ENCODE measurements around the gene TMEM255B.
"Not testable (repeated sequence)": the region's sequence is repeated elsewhere in the genome, so short reads cannot be mapped to it uniquely, and the experiment has no call there.

Gene TMEM255B

DNA sequence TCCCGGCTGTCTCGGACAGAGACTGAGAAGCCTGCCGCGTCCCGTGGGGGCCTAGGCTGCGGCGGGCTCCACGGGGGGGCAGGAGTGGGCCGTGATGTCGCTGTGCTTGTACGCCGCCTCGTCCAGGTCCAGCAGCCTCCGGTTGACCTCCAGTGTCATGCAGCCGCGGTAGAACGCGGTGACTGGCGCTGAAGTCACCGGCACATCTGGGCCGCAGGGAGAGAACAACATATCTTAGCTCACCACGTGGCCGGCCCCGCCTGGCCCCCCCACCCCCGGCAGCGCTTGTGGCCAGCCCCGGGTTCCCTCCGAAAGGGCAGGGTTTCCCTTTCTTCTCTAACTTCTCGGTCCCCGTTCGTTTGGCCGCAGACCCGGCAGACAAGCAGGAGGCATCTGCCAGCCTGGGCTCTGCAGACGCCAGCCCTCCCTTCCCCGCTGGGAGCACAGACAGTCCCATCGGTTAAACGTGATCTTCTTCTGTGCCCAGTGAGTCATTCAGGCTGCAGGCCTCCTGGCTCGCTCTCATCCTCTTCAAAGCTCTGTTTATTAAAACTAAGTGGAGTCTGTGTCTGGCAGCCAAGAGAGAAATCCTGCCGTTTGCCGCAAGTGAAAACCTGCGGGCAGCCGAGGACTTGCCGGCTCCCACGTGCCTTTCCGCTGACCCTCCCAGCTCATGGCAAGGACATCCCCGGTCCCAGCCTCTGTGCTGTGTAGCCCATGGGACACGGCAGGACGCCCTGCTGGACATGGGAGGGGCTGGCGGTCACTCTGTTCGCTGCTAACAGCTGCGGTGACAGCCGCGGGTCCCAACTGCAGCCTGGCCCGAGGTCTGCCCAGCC lies 62.0 kb downstream of the TMEM255B start:
- TF ChIP-seq, protein P1, sequence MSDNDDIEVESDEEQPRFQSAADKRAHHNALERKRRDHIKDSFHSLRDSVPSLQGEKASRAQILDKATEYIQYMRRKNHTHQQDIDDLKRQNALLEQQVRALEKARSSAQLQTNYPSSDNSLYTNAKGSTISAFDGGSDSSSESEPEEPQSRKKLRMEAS (IDR thresholded peaks at IDR 0.05; ENCODE audit: low read depth, low read length) = no peak
- peak; percentile 24; the same call in 1 of the 2 replicates for TF ChIP-seq MYC (IDR thresholded peaks at IDR 0.05; ENCODE audit: low read depth, low read length)
- peak overlapping the region; percentile 32 for H3K4me3 ChIP-seq (ENCODE audit: low read depth, low read length)
- DNase-seq (ENCODE audit: low read depth) = peak; percentile 96

DNA sequence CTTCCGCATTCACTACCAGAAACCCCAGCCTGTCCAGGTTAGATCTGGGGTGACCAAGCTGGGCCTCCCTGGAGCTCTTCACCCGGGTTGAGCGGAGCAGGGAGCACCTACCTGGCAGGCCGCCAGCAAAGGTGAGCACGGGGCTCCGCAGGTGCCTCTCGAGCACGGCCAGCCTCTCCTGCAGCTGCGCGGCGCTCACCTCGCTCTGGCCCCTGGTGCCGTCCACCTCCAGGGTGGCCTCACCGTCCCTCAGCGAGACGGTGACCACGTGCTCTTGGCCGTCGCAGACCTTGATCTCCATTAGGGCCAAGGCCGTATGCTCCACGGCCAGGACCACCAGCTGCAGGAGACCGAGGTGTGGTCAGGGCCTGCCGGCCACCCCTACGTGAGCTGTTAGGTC lies 62.8 kb downstream of the TMEM255B start:
- H3K4me3 ChIP-seq (ENCODE audit: low read depth, low read length) = no peak overlapping the region
- DNase-seq (ENCODE audit: low read depth) = no peak
- TF ChIP-seq, protein P2, sequence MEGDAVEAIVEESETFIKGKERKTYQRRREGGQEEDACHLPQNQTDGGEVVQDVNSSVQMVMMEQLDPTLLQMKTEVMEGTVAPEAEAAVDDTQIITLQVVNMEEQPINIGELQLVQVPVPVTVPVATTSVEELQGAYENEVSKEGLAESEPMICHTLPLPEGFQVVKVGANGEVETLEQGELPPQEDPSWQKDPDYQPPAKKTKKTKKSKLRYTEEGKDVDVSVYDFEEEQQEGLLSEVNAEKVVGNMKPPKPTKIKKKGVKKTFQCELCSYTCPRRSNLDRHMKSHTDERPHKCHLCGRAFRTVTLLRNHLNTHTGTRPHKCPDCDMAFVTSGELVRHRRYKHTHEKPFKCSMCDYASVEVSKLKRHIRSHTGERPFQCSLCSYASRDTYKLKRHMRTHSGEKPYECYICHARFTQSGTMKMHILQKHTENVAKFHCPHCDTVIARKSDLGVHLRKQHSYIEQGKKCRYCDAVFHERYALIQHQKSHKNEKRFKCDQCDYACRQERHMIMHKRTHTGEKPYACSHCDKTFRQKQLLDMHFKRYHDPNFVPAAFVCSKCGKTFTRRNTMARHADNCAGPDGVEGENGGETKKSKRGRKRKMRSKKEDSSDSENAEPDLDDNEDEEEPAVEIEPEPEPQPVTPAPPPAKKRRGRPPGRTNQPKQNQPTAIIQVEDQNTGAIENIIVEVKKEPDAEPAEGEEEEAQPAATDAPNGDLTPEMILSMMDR (IDR thresholded peaks at IDR 0.05; ENCODE audit: low read depth, low read length) = no peak
- no peak for TF ChIP-seq POLR2A (IDR thresholded peaks at IDR 0.05; ENCODE audit: extremely low read depth, insufficient read length)
- TF ChIP-seq, protein P1 (IDR thresholded peaks at IDR 0.05; ENCODE audit: low read depth, low read length) = no peak
- no peak for TF ChIP-seq MYC (IDR thresholded peaks at IDR 0.05; ENCODE audit: low read depth, low read length)

DNA sequence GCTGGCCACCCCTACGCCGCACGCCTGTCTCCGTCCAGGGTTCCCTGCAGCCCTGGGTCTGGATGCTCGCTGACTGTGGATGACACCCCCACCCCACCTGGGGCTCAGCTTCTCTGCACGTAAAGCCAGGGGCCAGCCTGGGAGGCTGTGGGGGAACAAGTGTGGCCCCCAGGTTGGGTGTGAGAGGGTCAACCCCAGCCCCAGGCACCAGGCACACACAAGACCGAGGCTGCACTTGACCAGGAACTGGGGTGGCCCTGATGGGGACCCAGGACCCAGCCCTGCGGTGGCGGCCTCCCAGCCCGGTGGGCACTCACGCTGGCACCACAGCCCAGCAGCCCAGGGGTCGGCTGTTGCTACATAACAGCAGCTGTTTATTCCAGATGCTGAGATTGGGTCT lies 63.2 kb downstream of the TMEM255B start:
- no peak overlapping the region for H3K4me3 ChIP-seq (ENCODE audit: low read depth, low read length)
- TF ChIP-seq POLR2A (IDR thresholded peaks at IDR 0.05; ENCODE audit: extremely low read depth, insufficient read length) (no peak), MYC (IDR thresholded peaks at IDR 0.05; ENCODE audit: low read depth, low read length) (no peak)
- TF ChIP-seq, protein P1 (IDR thresholded peaks at IDR 0.05; ENCODE audit: low read depth, low read length) = no peak
- TF ChIP-seq, protein P2 (IDR thresholded peaks at IDR 0.05; ENCODE audit: low read depth, low read length) = no peak
- no peak for DNase-seq (ENCODE audit: low read depth)

DNA sequence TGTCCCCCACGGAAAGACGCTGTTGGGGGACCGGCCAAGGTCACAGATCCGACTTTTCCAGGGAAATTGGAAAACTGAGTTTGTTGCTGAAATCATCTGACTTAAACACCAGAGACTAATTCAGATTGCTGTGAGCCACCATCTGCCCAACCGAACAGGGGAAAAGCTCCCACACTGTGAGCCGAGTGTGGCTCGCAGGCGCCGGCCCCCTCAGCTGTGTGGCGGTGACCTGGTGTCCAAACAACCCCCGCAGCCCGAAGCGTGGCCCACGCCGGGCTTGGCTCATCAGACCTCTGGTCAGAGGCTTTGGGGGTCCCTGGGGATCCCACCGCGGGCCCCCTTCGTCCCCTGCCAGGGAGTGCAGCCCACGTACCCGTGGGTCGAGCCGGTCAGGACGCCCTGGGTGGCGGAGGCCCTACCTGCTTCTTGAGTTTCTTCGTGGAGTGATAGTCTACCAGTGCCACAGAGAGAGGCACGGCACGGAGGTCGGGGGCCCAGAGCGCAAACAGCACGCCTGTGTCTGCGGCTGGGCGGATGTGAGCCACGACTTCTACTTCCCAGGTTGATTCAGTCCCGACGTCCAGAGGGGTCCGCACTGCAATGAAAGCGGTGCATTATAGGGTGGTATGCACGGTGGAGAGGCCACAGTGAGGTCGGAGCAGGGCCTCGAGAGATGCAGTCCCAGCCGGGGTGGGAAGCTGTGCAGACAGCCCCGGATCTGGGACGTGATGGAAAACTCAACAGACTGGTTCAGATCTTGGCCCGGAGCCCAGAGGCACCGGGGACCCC lies 64.1 kb downstream of the TMEM255B start:
- TF ChIP-seq POLR2A (IDR thresholded peaks at IDR 0.05; ENCODE audit: extremely low read depth, insufficient read length) (no peak), MYC (IDR thresholded peaks at IDR 0.05; ENCODE audit: low read depth, low read length) (no peak)
- no peak overlapping the region for H3K4me3 ChIP-seq (ENCODE audit: low read depth, low read length)
- no peak for DNase-seq (ENCODE audit: low read depth)

DNA sequence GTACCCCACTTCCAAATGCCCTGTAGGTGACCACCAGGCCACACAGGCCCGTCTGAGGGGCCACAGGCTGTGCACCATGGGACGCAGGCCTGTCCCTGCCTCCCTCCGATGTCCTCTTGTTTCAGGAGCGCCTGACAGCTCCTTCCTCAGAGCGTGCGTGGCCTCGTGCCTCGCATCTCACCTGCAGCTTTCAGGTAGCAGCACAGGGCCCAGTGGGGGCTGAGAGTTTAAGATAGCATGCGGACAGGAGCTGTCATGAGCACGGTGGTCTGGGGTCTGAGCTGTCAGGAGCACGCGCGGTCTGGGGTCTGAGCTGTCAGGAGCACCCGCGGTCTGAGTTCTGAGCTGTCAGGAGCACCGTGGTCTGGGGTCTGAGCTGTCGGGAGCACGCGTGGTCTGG lies 64.7 kb downstream of the TMEM255B start:
- TF ChIP-seq, protein P2 (IDR thresholded peaks at IDR 0.05; ENCODE audit: low read depth, low read length) = no peak
- TF ChIP-seq MYC (IDR thresholded peaks at IDR 0.05; ENCODE audit: low read depth, low read length) = no peak
- TF ChIP-seq, protein P1 (IDR thresholded peaks at IDR 0.05; ENCODE audit: low read depth, low read length) = no peak
- TF ChIP-seq POLR2A (IDR thresholded peaks at IDR 0.05; ENCODE audit: extremely low read depth, insufficient read length) = no peak
- DNase-seq (ENCODE audit: low read depth) = no peak
- H3K4me3 ChIP-seq (ENCODE audit: low read depth, low read length) = no peak overlapping the region

DNA sequence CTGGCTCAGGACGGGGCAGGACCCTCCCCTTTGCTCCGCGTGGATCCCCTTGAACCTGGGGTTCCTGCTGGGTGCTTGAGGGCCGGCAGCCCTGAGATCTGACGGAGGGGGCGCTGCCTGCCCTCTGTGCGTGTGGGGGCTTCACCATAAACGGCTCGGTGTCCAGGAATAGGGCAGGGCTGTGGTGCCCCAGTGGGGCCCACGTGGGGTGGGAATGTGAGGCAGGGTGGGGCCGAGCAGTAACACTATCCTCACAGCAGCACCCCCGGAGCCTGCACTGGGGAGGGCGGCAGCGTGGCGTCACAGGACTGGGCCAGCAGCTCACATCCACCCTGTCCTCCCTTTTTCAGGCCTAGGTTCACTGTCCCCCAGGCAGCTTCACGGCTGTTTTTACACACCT lies 66.8 kb downstream of the TMEM255B start:
- TF ChIP-seq POLR2A (IDR thresholded peaks at IDR 0.05; ENCODE audit: extremely low read depth, insufficient read length) (no peak), MYC (IDR thresholded peaks at IDR 0.05; ENCODE audit: low read depth, low read length) (no peak)
- TF ChIP-seq, protein P2 (IDR thresholded peaks at IDR 0.05; ENCODE audit: low read depth, low read length) = no peak
- TF ChIP-seq, protein P1 (IDR thresholded peaks at IDR 0.05; ENCODE audit: low read depth, low read length) = no peak
- H3K4me3 ChIP-seq (ENCODE audit: low read depth, low read length) = no peak overlapping the region

DNA sequence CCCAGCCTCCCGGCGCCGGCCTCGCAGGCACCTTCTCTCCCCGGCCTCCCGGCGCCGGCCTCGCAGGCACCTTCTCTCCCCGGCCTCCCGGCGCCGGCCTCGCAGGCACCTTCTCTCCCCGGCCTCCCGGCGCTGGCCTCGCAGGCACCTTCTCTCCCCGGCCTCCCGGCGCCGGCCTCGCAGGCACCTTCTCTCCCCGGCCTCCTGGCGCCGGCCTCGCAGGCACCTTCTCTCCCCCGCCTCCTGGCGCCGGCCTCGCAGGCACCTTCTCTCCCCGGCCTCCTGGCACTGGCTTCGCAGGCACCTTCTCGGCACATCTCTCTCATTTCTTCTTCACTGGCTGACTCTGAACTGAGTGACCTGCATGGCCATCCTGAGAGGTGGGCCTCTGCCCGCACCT lies 67.4 kb downstream of the TMEM255B start:
- DNase-seq (ENCODE audit: low read depth); H3K4me3 ChIP-seq (ENCODE audit: low read depth, low read length): not testable (repeated sequence)

More for the DNA sequence above, 66.8 kb downstream of the TMEM255B start:
- DNase-seq (ENCODE audit: low read depth) = no peak

Measured in NB4 (cell line).